ENCODE data around the gene MATR3.
"Not testable (repeated sequence)": the region's sequence is repeated elsewhere in the genome, so short reads cannot be mapped to it uniquely, and the experiment has no call there.

Gene MATR3

GRCh38 chr5:139308797-139309196, 15.3 kb downstream of the MATR3 start:
- peaks cover 78% of the 10 kb centered on the region for H3K36me3 ChIP-seq (ENCODE audit: control insufficient read depth, low read length)
- peaks cover 22% of the 10 kb centered on the region for H3F3A ChIP-seq (ENCODE audit: control insufficient read depth, insufficient read depth)
- H3K27ac ChIP-seq (ENCODE audit: low read depth, low read length), result no peak overlapping the region
- no peaks in the 10 kb centered on the region for H3K9me3 ChIP-seq (ENCODE audit: control insufficient read depth, insufficient read depth, low read length)
- no peaks in the 10 kb centered on the region for H3K27me3 ChIP-seq (ENCODE audit: control insufficient read depth, low read length)
- peaks cover 100% of the 10 kb centered on the region for H3K79me2 ChIP-seq (ENCODE audit: control insufficient read depth, low read length)
- peaks cover 70% of the 10 kb centered on the region for H4K20me1 ChIP-seq (ENCODE audit: control insufficient read depth, insufficient read depth, low read depth, low read length)
- no peaks in the 10 kb centered on the region for H3K9me2 ChIP-seq (replicated peaks; ENCODE audit: control insufficient read depth, low read length)
- 0 out of 2 replicates have a peak overlapping the region, but pooled peaks have one; percentile 2 for H3K4me2 ChIP-seq (ENCODE audit: low read length)
- TF ChIP-seq, protein P1, sequence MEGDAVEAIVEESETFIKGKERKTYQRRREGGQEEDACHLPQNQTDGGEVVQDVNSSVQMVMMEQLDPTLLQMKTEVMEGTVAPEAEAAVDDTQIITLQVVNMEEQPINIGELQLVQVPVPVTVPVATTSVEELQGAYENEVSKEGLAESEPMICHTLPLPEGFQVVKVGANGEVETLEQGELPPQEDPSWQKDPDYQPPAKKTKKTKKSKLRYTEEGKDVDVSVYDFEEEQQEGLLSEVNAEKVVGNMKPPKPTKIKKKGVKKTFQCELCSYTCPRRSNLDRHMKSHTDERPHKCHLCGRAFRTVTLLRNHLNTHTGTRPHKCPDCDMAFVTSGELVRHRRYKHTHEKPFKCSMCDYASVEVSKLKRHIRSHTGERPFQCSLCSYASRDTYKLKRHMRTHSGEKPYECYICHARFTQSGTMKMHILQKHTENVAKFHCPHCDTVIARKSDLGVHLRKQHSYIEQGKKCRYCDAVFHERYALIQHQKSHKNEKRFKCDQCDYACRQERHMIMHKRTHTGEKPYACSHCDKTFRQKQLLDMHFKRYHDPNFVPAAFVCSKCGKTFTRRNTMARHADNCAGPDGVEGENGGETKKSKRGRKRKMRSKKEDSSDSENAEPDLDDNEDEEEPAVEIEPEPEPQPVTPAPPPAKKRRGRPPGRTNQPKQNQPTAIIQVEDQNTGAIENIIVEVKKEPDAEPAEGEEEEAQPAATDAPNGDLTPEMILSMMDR (IDR thresholded peaks at IDR 0.05; ENCODE audit: low read depth, low read length, poor library complexity, severe bottlenecking), result no peak
- TF ChIP-seq EZH2phosphoT487 (IDR thresholded peaks at IDR 0.05; ENCODE audit: borderline replicate concordance, low read length), result no peak
- H3K4me3 ChIP-seq (ENCODE audit: low read length), result no peak overlapping the region
- peaks cover 51% of the 10 kb centered on the region for H3K4me1 ChIP-seq (ENCODE audit: control insufficient read depth, low read length)

- H3K4me2 ChIP-seq (ENCODE audit: low read length); H3K9me3 ChIP-seq (ENCODE audit: control insufficient read depth, insufficient read depth, low read length); H3K27ac ChIP-seq (ENCODE audit: low read depth, low read length); H3K4me3 ChIP-seq (ENCODE audit: low read length); H3K27me3 ChIP-seq (ENCODE audit: control insufficient read depth, low read length); H3K9me2 ChIP-seq (replicated peaks; ENCODE audit: control insufficient read depth, low read length): not testable (repeated sequence)
- Histone ChIP-seq H3K79me2 (ENCODE audit: control insufficient read depth, low read length) (peaks cover 100% of the 10 kb centered on the region), H4K20me1 (ENCODE audit: control insufficient read depth, insufficient read depth, low read depth, low read length) (peaks cover 58% of the 10 kb centered on the region), H3K4me1 (ENCODE audit: control insufficient read depth, low read length) (peaks cover 31% of the 10 kb centered on the region), H3F3A (ENCODE audit: control insufficient read depth, insufficient read depth) (peaks cover 26% of the 10 kb centered on the region), H3K36me3 (ENCODE audit: control insufficient read depth, low read length) (peaks cover 91% of the 10 kb centered on the region)
Measured at GRCh38 chr5:139310715-139311186, 17.2 kb downstream of the MATR3 start.

DNA sequence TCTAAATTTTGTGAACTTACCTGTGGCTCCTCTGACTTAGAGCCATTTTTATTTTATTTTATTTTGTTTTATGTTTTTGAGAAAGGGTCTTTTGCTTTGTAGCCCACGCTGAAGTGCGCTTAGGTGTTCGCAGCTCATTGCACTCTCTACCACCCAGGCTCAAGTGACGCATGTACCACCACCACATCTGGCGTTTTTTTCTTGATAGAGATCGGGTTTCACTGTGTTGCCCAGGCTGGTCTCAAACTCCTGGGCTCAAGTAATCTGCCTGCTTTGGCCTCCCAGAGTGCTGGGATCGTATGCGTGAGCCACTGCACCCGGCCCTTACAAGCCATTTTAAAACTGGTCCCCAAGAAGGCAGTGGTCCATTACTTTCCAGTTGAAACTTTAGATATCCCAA, 18.5 kb downstream of the MATR3 start:
- Histone ChIP-seq H4K20me1 (ENCODE audit: control insufficient read depth, insufficient read depth, low read depth, low read length) (peaks cover 49% of the 10 kb centered on the region), H3K27ac (ENCODE audit: low read depth, low read length) (no peak overlapping the region), H3K4me1 (ENCODE audit: control insufficient read depth, low read length) (peaks cover 19% of the 10 kb centered on the region), H3K9me3 (ENCODE audit: control insufficient read depth, insufficient read depth, low read length) (no peaks in the 10 kb centered on the region), H3K36me3 (ENCODE audit: control insufficient read depth, low read length) (peaks cover 91% of the 10 kb centered on the region), H3K79me2 (ENCODE audit: control insufficient read depth, low read length) (peaks cover 100% of the 10 kb centered on the region), H3K9me2 (replicated peaks; ENCODE audit: control insufficient read depth, low read length) (no peaks in the 10 kb centered on the region), H3K27me3 (ENCODE audit: control insufficient read depth, low read length) (no peaks in the 10 kb centered on the region), H3F3A (ENCODE audit: control insufficient read depth, insufficient read depth) (peaks cover 26% of the 10 kb centered on the region), H3K4me3 (ENCODE audit: low read length) (no peak overlapping the region), H3K4me2 (ENCODE audit: low read length) (no peak overlapping the region)
- TF ChIP-seq, protein P1 (IDR thresholded peaks at IDR 0.05; ENCODE audit: low read depth, low read length, poor library complexity, severe bottlenecking), result no peak
- TF ChIP-seq EZH2phosphoT487 (IDR thresholded peaks at IDR 0.05; ENCODE audit: borderline replicate concordance, low read length), result no peak

DNA sequence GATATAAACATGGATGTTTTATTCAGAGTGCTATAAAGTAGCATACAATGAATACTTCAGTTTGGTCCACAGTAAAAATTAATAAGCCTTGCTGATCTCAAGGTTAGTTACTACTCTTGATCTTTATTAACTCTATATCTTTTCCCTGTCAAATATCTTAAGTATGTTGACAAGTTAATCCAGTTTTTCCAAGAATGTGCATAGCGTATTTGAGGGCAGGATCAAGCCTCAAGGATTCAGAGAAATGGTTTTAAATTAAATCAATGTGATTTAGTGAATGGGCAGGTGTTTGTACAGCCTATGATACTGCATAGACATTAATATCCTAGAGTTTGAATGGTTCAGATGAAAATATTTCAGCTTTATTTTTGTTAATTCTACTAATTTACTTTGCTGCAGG, 20.7 kb downstream of the MATR3 start:
- peaks cover 21% of the 10 kb centered on the region for H3F3A ChIP-seq (ENCODE audit: control insufficient read depth, insufficient read depth)
- H3K9me2 ChIP-seq (replicated peaks; ENCODE audit: control insufficient read depth, low read length), result no peaks in the 10 kb centered on the region
- no peaks in the 10 kb centered on the region for H3K9me3 ChIP-seq (ENCODE audit: control insufficient read depth, insufficient read depth, low read length)
- peaks cover 93% of the 10 kb centered on the region for H3K36me3 ChIP-seq (ENCODE audit: control insufficient read depth, low read length)
- H3K4me3 ChIP-seq (ENCODE audit: low read length), result no peak overlapping the region
- H3K27me3 ChIP-seq (ENCODE audit: control insufficient read depth, low read length), result no peaks in the 10 kb centered on the region
- no peak overlapping the region for H3K27ac ChIP-seq (ENCODE audit: low read depth, low read length)
- H3K4me1 ChIP-seq (ENCODE audit: control insufficient read depth, low read length), result no peaks in the 10 kb centered on the region
- peaks cover 98% of the 10 kb centered on the region for H3K79me2 ChIP-seq (ENCODE audit: control insufficient read depth, low read length)
- H3K4me2 ChIP-seq (ENCODE audit: low read length), result no peak overlapping the region
- TF ChIP-seq, protein P1 (IDR thresholded peaks at IDR 0.05; ENCODE audit: low read depth, low read length, poor library complexity, severe bottlenecking), result no peak
- no peak for TF ChIP-seq EZH2phosphoT487 (IDR thresholded peaks at IDR 0.05; ENCODE audit: borderline replicate concordance, low read length)
- peaks cover 29% of the 10 kb centered on the region for H4K20me1 ChIP-seq (ENCODE audit: control insufficient read depth, insufficient read depth, low read depth, low read length)

Measured in DOHH2 (cell line).